GM23248 (cell line): ENCODE results near the gene SKAP1. TPM values are rescaled to one million over a fixed set of nuclear protein-coding genes. Genes with fewer than 3 reads are reported as not detected.
"Not testable (repeated sequence)": the region's sequence is repeated elsewhere in the genome, so short reads cannot be mapped to it uniquely, and the experiment has no call there.

Experiments
- DNase-seq: peaks from one replicate; pipeline ENCODE4 v3.0.0-alpha.2; 2015
- H2AFZ ChIP-seq: fragments of 200-600 bp; sonication (generic); 2 replicates; pipeline ENCODE4 v1.6.1; 2016; ENCODE audit warnings: antibody characterized with exemption
- H3F3A ChIP-seq: fragments of 200-600 bp; sonication (generic); 2 replicates; pipeline ENCODE4 v1.6.1; 2016; ENCODE audit warnings: mild to moderate bottlenecking, antibody characterized with exemption, mixed run types; ENCODE audit not compliant: insufficient read depth
- H3K27ac ChIP-seq: fragments of 200-600 bp; sonication (generic); 2 replicates; pipeline ENCODE4 v1.5.1; 2016; ENCODE audit warnings: mild to moderate bottlenecking
- H3K27me3 ChIP-seq: fragments of 200-600 bp; sonication (generic); replicated peaks from 2 replicates; pipeline ENCODE4 v1.6.1; 2016; ENCODE audit warnings: mild to moderate bottlenecking; ENCODE audit not compliant: insufficient read depth
- H3K36me3 ChIP-seq: fragments of 200-600 bp; sonication (generic); 2 replicates; pipeline ENCODE4 v1.6.1; 2016; ENCODE audit warnings: low read depth, mild to moderate bottlenecking
- H3K4me1 ChIP-seq: fragments of 200-600 bp; sonication (generic); 2 replicates; pipeline ENCODE4 v1.6.1; 2016; ENCODE audit warnings: mild to moderate bottlenecking; ENCODE audit not compliant: insufficient read depth
- H3K4me2 ChIP-seq: fragments of 200-600 bp; sonication (generic); one replicate; pipeline ENCODE4 v1.6.1; 2016; ENCODE audit warnings: mild to moderate bottlenecking; ENCODE audit not compliant: unreplicated experiment
- H3K4me3 ChIP-seq: fragments of 200-600 bp; sonication (generic); 2 replicates; pipeline ENCODE4 v1.5.1; 2016; ENCODE audit warnings: mild to moderate bottlenecking
- H3K79me2 ChIP-seq: fragments of 200-600 bp; sonication (generic); 2 replicates; pipeline ENCODE4 v1.6.1; 2016; ENCODE audit warnings: mild to moderate bottlenecking; ENCODE audit not compliant: insufficient read depth
- H3K9ac ChIP-seq: fragments of 200-600 bp; sonication (generic); 2 replicates; pipeline ENCODE4 v1.6.1; 2016; ENCODE audit warnings: mild to moderate bottlenecking
- H3K9me2 ChIP-seq: fragments of 200-600 bp; sonication (generic); 2 replicates; pipeline ENCODE4 v1.6.1; 2016; ENCODE audit warnings: mixed run types, mild to moderate bottlenecking, moderate library complexity; ENCODE audit not compliant: insufficient read depth
- H3K9me3 ChIP-seq: fragments of 200-600 bp; sonication (generic); one replicate; pipeline ENCODE4 v1.6.1; 2017; ENCODE audit warnings: low read depth
- H4K20me1 ChIP-seq: fragments of 200-600 bp; sonication (generic); 2 replicates; pipeline ENCODE4 v1.6.0; 2016; ENCODE audit not compliant: insufficient read depth
- EZH2 ChIP-seq: fragments of 200-600 bp; sonication (generic); IDR thresholded peaks from 2 replicates; pipeline ENCODE4 v1.6.1; 2018; ENCODE audit warnings: antibody characterized with exemption, mild to moderate bottlenecking; ENCODE audit not compliant: insufficient read depth, poor library complexity, severe bottlenecking
- EZH2phosphoT487 ChIP-seq: fragments of 200-600 bp; sonication (generic); IDR thresholded peaks from 2 replicates; pipeline ENCODE4 v1.6.1; 2018; ENCODE audit warnings: antibody characterized with exemption, moderate library complexity, mild to moderate bottlenecking, low read depth; ENCODE audit not compliant: insufficient read depth
- WGBS, 2 experiments: methylation state at CpG; one replicate each; pipeline ENCODE4 v1.1.6; 2015 to 2017; ENCODE audit warnings: low lambda C conversion rate in 2 of 2, low coverage in 1 of 2; ENCODE audit errors: missing lambda C conversion rate in 2 of 2; 5-methylcytosine and 5-hydroxymethylcytosine counted together
- in situ Hi-C: fragments of 300-500 bp; cut with MboI; formaldehyde crosslinking; loops from 2 replicates; pipeline ENCODE4 v1.15.0; 2020
- polyA plus RNA-seq: library from polyadenylated mRNA; unstranded; fragments of >200 nt; fragmentation: Nextera tagmentation; extraction: Ambion mirVana; gene quantifications from 2 replicates; pipeline ENCODE4 v1.2.1, GENCODE V29; 2016
- total RNA-seq: library from RNA; depleted of rRNA; stranded (reverse); fragments of >200 nt; shearing (Covaris generic); gene quantifications from 2 replicates; pipeline ENCODE4 v1.2.3, GENCODE V29; 2014

The SKAP1 gene
- total and polyA plus RNA-seq, 2 experiments from 2014 or later, result not detected

DNA sequence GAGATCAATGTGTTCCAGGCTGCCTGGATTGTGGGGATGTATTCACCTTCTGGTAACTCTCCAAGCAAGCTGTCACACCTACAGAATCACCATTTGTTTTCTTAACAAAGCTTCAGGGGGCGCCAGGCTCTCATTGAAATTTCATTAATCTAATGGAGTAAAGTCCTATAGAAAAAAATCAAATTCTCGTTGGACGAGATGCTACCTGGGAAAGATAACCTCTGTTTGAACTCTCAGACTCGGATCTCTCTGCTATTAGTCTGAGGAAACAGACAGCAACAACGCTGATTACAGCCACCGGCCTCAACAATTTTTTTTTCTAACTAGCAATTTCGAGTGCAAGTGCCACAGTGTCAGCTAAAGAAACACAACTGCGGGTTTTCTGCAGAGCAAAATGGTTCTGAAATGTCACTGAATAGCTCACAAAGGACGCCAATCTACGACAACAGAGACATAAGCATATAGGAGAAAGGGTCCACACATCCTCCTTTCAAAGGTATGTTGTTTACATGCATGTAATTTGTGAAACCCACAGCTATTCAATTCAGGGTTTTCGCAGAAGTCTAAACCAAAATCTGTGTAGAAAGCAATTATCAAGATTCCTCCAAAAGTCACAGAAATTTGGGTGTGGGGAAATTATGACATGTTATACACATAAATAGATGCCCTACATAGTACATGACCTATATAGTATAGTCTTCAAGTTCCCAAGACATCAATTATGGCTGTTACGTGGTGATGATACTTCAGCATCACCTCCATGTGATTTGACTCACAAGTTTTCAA, 135.8 kb downstream of the SKAP1 start:
- H3K27ac ChIP-seq, result no peak overlapping the region
- no peak overlapping the region for H2AFZ ChIP-seq
- in situ Hi-C loops, result no loop called here
- no peak for DNase-seq
- H4K20me1 ChIP-seq, result no peaks in the 10 kb centered on the region
- H3K79me2 ChIP-seq, result no peaks in the 10 kb centered on the region
- H3K36me3 ChIP-seq, result no peaks in the 10 kb centered on the region
- H3K9me3 ChIP-seq, result no peaks in the 10 kb centered on the region
- H3K9me2 ChIP-seq, result no peaks in the 10 kb centered on the region
- peaks cover 53% of the 10 kb centered on the region for H3K27me3 ChIP-seq
- no peak for TF ChIP-seq EZH2phosphoT487
- TF ChIP-seq EZH2, result no peak
- no peaks in the 10 kb centered on the region for H3F3A ChIP-seq
- 56 to 57% methylated on average over 12 of the region's 12 CpGs for WGBS, 2 experiments
- no peak overlapping the region for H3K4me3 ChIP-seq
- H3K9ac ChIP-seq, result no peak overlapping the region
- H3K4me2 ChIP-seq, result no peak overlapping the region
- no peaks in the 10 kb centered on the region for H3K4me1 ChIP-seq

DNA sequence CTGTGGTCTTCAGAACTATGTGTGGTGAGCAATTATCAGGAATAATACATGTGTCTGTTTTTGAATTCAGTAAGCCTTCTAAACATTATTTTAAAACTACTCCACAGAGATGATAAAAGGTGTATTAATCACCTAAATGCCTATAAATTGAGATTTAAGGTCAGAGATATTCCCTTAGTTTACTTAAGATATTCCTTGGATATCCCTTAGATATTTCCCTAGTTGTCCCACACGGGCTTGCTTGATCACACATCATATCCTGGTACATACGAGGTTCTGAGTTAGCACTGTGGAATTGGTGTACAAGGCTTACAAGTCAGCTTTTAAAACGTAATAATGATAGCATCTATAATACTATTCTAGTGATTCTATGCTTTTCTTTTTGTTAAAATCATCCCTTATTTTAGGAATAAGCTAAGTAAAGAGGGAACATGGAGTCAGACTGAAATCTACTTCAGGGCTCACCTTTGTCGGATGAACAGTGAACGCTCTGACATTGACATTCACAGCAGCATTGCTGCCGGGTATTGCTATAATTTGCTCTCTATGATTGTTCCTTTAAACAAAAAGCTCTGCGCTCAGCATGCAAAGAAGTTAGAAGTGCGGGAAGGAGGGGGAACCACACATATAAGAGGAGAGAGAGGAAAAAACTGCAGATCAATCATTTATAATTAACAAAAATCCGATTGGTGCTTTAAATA, 136.5 kb downstream of the SKAP1 start:
- in situ Hi-C loops, result no loop called here
- H3K9ac ChIP-seq, result no peak overlapping the region
- H3K4me3 ChIP-seq, result no peak overlapping the region
- peaks cover 46% of the 10 kb centered on the region for H3K27me3 ChIP-seq
- no peak overlapping the region for H3K4me2 ChIP-seq
- H3K4me1 ChIP-seq, result no peaks in the 10 kb centered on the region
- no peak for DNase-seq
- H4K20me1 ChIP-seq, result no peaks in the 10 kb centered on the region
- WGBS, 2 experiments, result 29 to 32% methylated on average over 9 of the region's 9 CpGs
- H3K9me3 ChIP-seq, result no peaks in the 10 kb centered on the region
- H3K36me3 ChIP-seq, result no peaks in the 10 kb centered on the region
- H3F3A ChIP-seq, result no peaks in the 10 kb centered on the region
- TF ChIP-seq EZH2, result no peak
- no peak for TF ChIP-seq EZH2phosphoT487
- no peak overlapping the region for H2AFZ ChIP-seq
- no peaks in the 10 kb centered on the region for H3K79me2 ChIP-seq
- no peak overlapping the region for H3K27ac ChIP-seq
- H3K9me2 ChIP-seq, result no peaks in the 10 kb centered on the region

GRCh38 chr17:48290378-48290777, 139.6 kb downstream of the SKAP1 start:
- H3K36me3 ChIP-seq, result no peaks in the 10 kb centered on the region
- DNase-seq, result no peak
- H3K4me3 ChIP-seq, result no peak overlapping the region
- WGBS, 2 experiments, result 72 to 83% methylated on average over 2 of the region's 2 CpGs
- H3K79me2 ChIP-seq, result no peaks in the 10 kb centered on the region
- H3K9ac ChIP-seq, result no peak overlapping the region
- H3K9me2 ChIP-seq, result no peaks in the 10 kb centered on the region
- no peaks in the 10 kb centered on the region for H3K9me3 ChIP-seq
- no peak for TF ChIP-seq EZH2phosphoT487
- TF ChIP-seq EZH2, result no peak
- in situ Hi-C loops, result no loop called here
- H4K20me1 ChIP-seq, result no peaks in the 10 kb centered on the region
- no peaks in the 10 kb centered on the region for H3F3A ChIP-seq
- H3K27me3 ChIP-seq, result peaks cover 59% of the 10 kb centered on the region
- H3K4me1 ChIP-seq, result no peaks in the 10 kb centered on the region
- H2AFZ ChIP-seq, result no peak overlapping the region
- no peak overlapping the region for H3K27ac ChIP-seq
- H3K4me2 ChIP-seq, result no peak overlapping the region

DNA sequence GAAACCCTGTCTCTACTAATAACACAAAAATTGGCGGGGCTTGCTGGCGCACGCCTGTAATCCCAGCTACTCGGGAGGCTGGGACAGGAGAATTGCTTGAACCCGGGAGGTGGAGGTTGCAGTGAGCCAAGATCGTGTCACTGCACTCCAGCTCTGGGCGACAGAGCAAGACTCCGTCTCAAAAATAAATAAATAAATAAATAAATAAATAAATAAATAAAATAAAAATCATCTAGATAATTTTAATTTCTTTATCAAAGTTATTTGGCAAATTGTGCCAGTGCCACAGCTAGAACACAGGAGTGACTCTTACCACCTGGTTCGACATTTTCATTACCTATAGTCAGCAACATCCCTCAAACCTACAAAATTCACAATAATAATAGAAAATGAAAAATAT, 143.1 kb downstream of the SKAP1 start:
- H4K20me1 ChIP-seq, H3K27ac ChIP-seq, H3K4me3 ChIP-seq, H3K4me2 ChIP-seq, H3K36me3 ChIP-seq, H3F3A ChIP-seq, in situ Hi-C loops, H3K9me3 ChIP-seq, H3K4me1 ChIP-seq, H3K9ac ChIP-seq, H3K9me2 ChIP-seq, H3K79me2 ChIP-seq, H2AFZ ChIP-seq, DNase-seq: not testable (repeated sequence)
- 84 to 91% methylated on average over 9 of the region's 9 CpGs for WGBS, 2 experiments
- peaks cover 47% of the 10 kb centered on the region for H3K27me3 ChIP-seq

DNA sequence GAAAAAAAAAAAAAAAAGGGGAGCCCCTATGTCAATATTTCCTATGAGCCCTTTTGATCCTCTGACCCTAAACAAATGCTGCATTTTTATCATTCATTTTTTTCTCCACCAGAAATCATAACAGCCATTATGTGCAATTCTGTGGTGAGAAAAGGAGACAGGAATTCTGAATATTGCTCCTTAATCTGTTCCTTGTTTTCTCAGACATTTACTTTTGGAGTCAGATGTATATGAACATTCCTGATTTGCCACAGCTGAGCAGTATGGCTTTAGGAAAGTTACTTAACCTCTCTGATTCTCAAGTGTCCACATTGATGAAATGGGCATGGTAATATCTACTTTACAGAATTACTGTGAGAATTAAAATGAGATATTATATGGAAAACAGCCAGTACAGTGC, 144.4 kb downstream of the SKAP1 start:
- in situ Hi-C loops, result no loop called here
- H3K27me3 ChIP-seq, result peaks cover 36% of the 10 kb centered on the region
- no peak overlapping the region for H3K4me2 ChIP-seq
- no peak overlapping the region for H3K27ac ChIP-seq
- no peaks in the 10 kb centered on the region for H3K79me2 ChIP-seq
- H3K4me1 ChIP-seq, result no peaks in the 10 kb centered on the region
- no peaks in the 10 kb centered on the region for H3F3A ChIP-seq
- H3K9me2 ChIP-seq, result no peaks in the 10 kb centered on the region
- H3K4me3 ChIP-seq, result no peak overlapping the region
- H3K9ac ChIP-seq, result no peak overlapping the region
- DNase-seq, result no peak
- TF ChIP-seq EZH2 (no peak), EZH2phosphoT487 (no peak)
- H4K20me1 ChIP-seq, result no peaks in the 10 kb centered on the region
- no peak overlapping the region for H2AFZ ChIP-seq
- H3K36me3 ChIP-seq, result no peaks in the 10 kb centered on the region
- H3K9me3 ChIP-seq, result no peaks in the 10 kb centered on the region
